ENCODE measurements around the gene FRMPD2.

The FRMPD2 gene, protein sequence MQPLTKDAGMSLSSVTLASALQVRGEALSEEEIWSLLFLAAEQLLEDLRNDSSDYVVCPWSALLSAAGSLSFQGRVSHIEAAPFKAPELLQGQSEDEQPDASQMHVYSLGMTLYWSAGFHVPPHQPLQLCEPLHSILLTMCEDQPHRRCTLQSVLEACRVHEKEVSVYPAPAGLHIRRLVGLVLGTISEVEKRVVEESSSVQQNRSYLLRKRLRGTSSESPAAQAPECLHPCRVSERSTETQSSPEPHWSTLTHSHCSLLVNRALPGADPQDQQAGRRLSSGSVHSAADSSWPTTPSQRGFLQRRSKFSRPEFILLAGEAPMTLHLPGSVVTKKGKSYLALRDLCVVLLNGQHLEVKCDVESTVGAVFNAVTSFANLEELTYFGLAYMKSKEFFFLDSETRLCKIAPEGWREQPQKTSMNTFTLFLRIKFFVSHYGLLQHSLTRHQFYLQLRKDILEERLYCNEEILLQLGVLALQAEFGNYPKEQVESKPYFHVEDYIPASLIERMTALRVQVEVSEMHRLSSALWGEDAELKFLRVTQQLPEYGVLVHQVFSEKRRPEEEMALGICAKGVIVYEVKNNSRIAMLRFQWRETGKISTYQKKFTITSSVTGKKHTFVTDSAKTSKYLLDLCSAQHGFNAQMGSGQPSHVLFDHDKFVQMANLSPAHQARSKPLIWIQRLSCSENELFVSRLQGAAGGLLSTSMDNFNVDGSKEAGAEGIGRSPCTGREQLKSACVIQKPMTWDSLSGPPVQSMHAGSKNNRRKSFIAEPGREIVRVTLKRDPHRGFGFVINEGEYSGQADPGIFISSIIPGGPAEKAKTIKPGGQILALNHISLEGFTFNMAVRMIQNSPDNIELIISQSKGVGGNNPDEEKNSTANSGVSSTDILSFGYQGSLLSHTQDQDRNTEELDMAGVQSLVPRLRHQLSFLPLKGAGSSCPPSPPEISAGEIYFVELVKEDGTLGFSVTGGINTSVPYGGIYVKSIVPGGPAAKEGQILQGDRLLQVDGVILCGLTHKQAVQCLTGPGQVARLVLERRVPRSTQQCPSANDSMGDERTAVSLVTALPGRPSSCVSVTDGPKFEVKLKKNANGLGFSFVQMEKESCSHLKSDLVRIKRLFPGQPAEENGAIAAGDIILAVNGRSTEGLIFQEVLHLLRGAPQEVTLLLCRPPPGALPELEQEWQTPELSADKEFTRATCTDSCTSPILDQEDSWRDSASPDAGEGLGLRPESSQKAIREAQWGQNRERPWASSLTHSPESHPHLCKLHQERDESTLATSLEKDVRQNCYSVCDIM (N-terminal part only)

DNA sequence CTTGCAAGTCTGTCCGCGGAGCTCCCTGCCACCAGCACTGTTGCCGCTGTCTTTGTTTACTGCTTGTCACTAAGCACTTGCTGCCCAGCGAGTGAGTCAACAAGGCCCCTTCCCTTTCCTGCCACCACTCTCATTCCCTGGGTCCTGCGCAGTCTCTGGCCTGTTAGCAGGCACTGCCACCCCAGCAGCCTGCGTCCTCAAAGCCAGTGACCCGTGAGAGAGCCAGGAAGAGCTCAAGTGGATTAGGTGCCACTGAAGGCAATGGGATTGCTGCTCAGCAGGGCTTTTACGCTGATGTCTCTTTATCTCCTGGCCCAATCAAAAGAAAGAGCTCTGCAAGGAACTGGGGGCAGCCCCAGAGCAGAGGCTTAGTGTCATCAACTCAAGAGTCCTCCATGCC is at the start of gene FRMPD2:
TSS of gene FRMPD2 (minus strand) at position 61 of the 400 bp plus-strand sequence. CDS start 129 bp downstream, outside the sequence.
- no peak within 1 kb of the TSS for H3K4me3 ChIP-seq (replicated peaks in 1 of 2; ENCODE audit: low read depth in 2 of 2, low read length in 2 of 2)
- TF ChIP-seq, protein P1, sequence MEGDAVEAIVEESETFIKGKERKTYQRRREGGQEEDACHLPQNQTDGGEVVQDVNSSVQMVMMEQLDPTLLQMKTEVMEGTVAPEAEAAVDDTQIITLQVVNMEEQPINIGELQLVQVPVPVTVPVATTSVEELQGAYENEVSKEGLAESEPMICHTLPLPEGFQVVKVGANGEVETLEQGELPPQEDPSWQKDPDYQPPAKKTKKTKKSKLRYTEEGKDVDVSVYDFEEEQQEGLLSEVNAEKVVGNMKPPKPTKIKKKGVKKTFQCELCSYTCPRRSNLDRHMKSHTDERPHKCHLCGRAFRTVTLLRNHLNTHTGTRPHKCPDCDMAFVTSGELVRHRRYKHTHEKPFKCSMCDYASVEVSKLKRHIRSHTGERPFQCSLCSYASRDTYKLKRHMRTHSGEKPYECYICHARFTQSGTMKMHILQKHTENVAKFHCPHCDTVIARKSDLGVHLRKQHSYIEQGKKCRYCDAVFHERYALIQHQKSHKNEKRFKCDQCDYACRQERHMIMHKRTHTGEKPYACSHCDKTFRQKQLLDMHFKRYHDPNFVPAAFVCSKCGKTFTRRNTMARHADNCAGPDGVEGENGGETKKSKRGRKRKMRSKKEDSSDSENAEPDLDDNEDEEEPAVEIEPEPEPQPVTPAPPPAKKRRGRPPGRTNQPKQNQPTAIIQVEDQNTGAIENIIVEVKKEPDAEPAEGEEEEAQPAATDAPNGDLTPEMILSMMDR (IDR thresholded peaks at IDR 0.05; ENCODE audit: low read depth, low read length): no peak
- DNase-seq (ENCODE audit: low read depth in 2 of 2): no peak

DNA sequence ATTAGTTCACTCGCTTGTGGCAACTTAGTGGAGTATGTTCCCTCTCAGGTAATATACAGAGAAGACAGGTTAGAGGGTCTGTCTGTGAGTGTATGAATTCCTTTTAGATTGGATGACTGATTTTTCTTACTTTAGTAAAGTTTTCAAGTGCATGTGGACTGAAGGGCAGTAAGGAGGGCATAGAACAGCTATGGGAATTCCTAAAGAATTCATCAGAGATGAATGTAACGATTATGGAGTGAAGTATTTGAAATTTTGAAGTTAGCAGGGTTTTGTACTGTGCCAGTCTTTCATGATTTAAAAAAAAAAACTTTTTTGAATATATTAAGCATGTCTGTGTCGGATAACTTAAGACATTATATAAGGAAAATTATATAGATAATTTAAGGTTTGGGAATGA is 47.5 kb upstream of the FRMPD2 start:
- DNase-seq (ENCODE audit: low read depth in 2 of 2): no peak
- TF ChIP-seq, protein P1 (IDR thresholded peaks at IDR 0.05; ENCODE audit: low read depth, low read length): no peak
- no peak overlapping the region for H3K4me3 ChIP-seq (replicated peaks in 1 of 2; ENCODE audit: low read depth in 2 of 2, low read length in 2 of 2)

DNA sequence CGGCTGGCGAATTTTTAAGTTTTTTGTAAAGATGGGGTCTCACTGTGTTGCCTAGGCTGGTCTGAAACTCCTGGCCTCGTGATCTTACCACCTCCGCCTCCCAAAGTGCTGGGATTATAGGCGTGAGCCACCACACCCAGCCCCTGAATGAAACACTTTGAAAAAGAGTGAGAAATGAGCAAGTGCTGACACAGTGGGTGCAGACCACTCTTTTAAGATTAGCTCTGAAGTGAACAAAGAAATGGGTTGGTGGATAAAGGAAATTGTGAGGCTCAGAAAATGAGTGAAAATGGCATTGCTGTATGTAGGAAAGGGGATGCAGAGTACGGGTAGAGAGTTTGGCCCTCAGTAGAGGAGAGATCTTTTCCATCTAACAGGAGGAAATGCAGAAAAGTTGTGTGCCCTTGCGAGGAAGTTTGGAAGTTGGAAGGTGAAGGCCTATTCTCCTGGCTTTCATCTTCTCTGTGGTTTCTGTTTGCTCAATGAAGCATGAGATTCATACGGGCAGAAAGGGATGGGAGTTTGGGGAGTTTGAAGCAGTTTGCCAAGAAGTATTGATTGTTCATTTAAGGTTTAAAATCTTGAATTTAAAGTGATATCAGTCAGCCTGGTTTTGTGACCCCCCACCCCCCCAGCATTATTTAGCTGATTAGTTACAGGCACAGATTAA is 43.0 kb upstream of the FRMPD2 start:
- TF ChIP-seq, protein P1 (IDR thresholded peaks at IDR 0.05; ENCODE audit: low read depth, low read length): no peak
- H3K4me3 ChIP-seq (replicated peaks in 1 of 2; ENCODE audit: low read depth in 2 of 2, low read length in 2 of 2): no peak overlapping the region
- DNase-seq (ENCODE audit: low read depth in 2 of 2): no peak

DNA sequence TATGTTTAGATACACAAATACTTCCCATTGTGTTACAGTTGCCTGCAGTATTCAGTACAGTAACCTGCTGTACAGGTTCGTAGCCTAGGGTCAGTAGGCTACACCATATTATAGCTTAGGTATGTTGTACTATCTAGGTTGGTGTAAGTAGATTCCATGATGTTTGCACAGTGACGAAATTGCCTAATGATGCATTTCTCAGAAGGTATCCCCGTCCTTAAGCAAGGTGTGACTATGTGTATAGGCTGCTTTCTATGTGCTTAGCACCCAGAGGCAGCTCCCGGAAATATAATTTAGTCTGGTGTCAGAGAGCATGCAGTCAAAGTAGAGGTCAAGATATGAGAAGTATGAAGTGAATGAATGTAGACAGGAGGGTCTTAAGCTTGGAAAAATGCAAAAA is 41.7 kb upstream of the FRMPD2 start:
- DNase-seq (ENCODE audit: low read depth in 2 of 2): no peak
- TF ChIP-seq, protein P1 (IDR thresholded peaks at IDR 0.05; ENCODE audit: low read depth, low read length): no peak
- H3K4me3 ChIP-seq (replicated peaks in 1 of 2; ENCODE audit: low read depth in 2 of 2, low read length in 2 of 2): no peak overlapping the region

DNA sequence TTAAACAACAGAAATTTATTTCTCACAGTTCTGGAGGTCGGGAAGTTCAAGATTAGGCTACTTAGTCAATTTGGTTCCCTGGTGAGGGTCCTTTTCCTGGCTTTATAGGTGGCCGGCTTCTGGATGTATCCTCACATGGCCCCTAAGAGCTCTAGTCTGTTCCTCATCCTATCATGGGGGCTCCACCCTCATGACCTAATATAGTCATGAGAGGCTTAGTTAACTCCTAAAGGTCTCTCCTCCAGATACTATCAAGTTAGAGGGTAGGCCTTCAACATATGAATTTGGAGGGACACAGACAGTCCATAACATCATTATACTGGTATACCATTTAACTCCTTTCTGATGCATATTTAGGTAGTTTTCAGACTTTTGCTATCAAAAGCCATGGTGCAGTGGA is 39.6 kb upstream of the FRMPD2 start:
- no peak for DNase-seq (ENCODE audit: low read depth in 2 of 2)
- H3K4me3 ChIP-seq (replicated peaks in 1 of 2; ENCODE audit: low read depth in 2 of 2, low read length in 2 of 2): no peak overlapping the region
- TF ChIP-seq, protein P1 (IDR thresholded peaks at IDR 0.05; ENCODE audit: low read depth, low read length): no peak
